Mammary epithelial cell (primary cell): Measurements from ENCODE around the gene BCAS3.

Source experiments
- EZH2 ChIP-seq: IDR thresholded peaks from 2 replicates; pipeline ENCODE4 v1.6.1; 2012; ENCODE audit warnings: low read length, inconsistent platforms, borderline replicate concordance
- TF ChIP-seq, protein P1 (sequence below), 2 donors: IDR thresholded peaks in 1 of 2; conservative IDR thresholded peaks in 1 of 2; 2 replicates each; pipeline ENCODE4 v1.5.1; 2011 to 2012; ENCODE audit warnings: inconsistent platforms in 2 of 2, low read length in 2 of 2, mild to moderate bottlenecking in 2 of 2, control low read depth in 1 of 2, low read depth in 1 of 2; ENCODE audit not compliant: insufficient read depth in 1 of 2; ENCODE audit errors: extremely low read depth in 1 of 2

DNA sequence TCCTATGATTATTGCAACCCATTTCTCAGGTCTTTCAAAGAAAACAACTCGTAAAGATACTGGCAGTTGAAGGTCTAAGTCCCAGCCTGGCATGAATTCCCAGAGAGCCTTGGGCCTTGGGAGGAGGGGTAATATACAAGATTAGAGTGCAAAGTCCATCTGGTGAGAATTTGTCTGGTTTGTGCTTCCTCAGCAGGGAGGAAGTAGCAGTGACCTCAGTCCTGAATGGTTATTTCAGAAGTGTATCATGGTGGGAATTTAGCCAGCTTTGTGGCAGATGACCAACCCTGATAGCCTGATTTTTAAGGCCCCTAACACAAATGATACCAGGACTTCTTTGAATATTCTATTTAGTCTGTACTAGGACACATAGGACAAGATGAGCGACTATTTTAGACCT, 570.7 kb downstream of the BCAS3 start:
- TF ChIP-seq, protein P1, sequence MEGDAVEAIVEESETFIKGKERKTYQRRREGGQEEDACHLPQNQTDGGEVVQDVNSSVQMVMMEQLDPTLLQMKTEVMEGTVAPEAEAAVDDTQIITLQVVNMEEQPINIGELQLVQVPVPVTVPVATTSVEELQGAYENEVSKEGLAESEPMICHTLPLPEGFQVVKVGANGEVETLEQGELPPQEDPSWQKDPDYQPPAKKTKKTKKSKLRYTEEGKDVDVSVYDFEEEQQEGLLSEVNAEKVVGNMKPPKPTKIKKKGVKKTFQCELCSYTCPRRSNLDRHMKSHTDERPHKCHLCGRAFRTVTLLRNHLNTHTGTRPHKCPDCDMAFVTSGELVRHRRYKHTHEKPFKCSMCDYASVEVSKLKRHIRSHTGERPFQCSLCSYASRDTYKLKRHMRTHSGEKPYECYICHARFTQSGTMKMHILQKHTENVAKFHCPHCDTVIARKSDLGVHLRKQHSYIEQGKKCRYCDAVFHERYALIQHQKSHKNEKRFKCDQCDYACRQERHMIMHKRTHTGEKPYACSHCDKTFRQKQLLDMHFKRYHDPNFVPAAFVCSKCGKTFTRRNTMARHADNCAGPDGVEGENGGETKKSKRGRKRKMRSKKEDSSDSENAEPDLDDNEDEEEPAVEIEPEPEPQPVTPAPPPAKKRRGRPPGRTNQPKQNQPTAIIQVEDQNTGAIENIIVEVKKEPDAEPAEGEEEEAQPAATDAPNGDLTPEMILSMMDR (conservative IDR thresholded peaks at IDR 0.05 in 1 of 2, IDR thresholded peaks at IDR 0.05 in 1 of 2; ENCODE audit: extremely low read depth in 1 of 2, insufficient read depth in 1 of 2, low read depth in 1 of 2, low read length in 2 of 2), result no peak
- TF ChIP-seq EZH2, result no peak
